AG04449 (cell line): ENCODE data around the gene RBFOX2.

ENCODE experiments used
- CTCF ChIA-PET: fragments of 350-600 bp; formaldehyde crosslinking; extraction: SDS; loops from one replicate; lab custom pipeline; 2021; ENCODE audit warnings: antibody characterized with exemption; lab: Yijun Ruan, JAX
- POLR2A ChIA-PET: fragments of 400-600, 350-600 bp; formaldehyde crosslinking; extraction: SDS; loops from one replicate; lab custom pipeline; 2020; ENCODE audit warnings: antibody characterized with exemption, inconsistent platforms; lab: Yijun Ruan, JAX
- DNase-seq: peaks from one replicate; pipeline ENCODE4 v3.0.0-alpha.2; 2010; ENCODE audit warnings: low read depth, low spot score
- H3K4me3 ChIP-seq: 2 replicates; pipeline ENCODE4 v1.5.1; 2011; ENCODE audit warnings: low read depth, mild to moderate bottlenecking, control low read depth, low read length
- CTCF ChIP-seq: IDR thresholded peaks from one replicate; pipeline ENCODE4 v1.5.1; 2011; ENCODE audit warnings: mild to moderate bottlenecking, moderate library complexity, low read length, control low read depth, inconsistent platforms; ENCODE audit not compliant: insufficient read depth; ENCODE audit errors: missing control alignments

Gene RBFOX2

GRCh38 chr22:35956850-35957249, 71.8 kb downstream of the RBFOX2 start:
- ChIA-PET CTCF (interaction anchor here (0.6 to 1.7 kb wide), 3 partner anchors 26 to 587 kb away, joined by 3 to 6 read pairs (median 3); no protein-coding TSS in a partner anchor), POLR2A (interaction anchor here (0.7 to 1.4 kb wide), 2 partner anchors 15 to 52 kb away, joined by 3 to 5 read pairs; no protein-coding TSS in a partner anchor)
- no peak for TF ChIP-seq CTCF
- DNase-seq: no peak
- no peak overlapping the region for H3K4me3 ChIP-seq

- ChIA-PET POLR2A (no interaction called here), CTCF (interaction anchor here (0.7 to 2.9 kb wide), 2 partner anchors 24 to 110 kb away, joined by 3 to 9 read pairs; no protein-coding TSS in a partner anchor)
- DNase-seq: no peak
- TF ChIP-seq CTCF: no peak
- H3K4me3 ChIP-seq: no peak overlapping the region
Measured at GRCh38 chr22:35955546-35955945, 73.1 kb downstream of the RBFOX2 start.

DNA sequence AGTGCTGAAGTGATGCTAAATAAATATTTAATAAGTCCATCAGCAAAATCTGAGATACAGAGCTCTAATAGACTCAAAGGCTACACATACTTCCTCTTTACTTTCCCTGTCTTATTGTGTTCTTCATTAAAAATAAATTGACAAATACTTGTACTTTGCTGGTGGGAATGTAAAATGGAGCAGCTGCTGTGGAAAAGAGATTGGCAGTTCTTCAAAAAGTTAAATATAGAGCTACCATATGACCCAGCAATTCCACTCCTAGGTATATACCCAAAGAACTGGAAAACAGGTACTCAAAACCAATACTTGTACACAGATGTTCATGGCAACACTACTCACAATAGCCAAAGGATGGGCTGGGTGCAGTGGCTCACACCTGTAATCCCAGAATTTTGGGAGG, 76.0 kb downstream of the RBFOX2 start:
- ChIA-PET POLR2A (no interaction called here), CTCF (interaction anchor here (1.6 to 3.6 kb wide), 4 partner anchors 8 to 113 kb away, joined by 6 to 22 read pairs (median 8); no protein-coding TSS in a partner anchor)
- no peak overlapping the region for H3K4me3 ChIP-seq
- DNase-seq: no peak
- no peak for TF ChIP-seq CTCF

GRCh38 chr22:35950262-35950661, 78.4 kb downstream of the RBFOX2 start:
- DNase-seq: no peak
- POLR2A ChIA-PET: no interaction called here
- TF ChIP-seq CTCF: no peak
- no peak overlapping the region for H3K4me3 ChIP-seq
- CTCF ChIA-PET: interaction anchor here (0.7 to 3.6 kb wide), 5 partner anchors 13 to 174 kb away, joined by 3 to 22 read pairs (median 4); no protein-coding TSS in a partner anchor

DNA sequence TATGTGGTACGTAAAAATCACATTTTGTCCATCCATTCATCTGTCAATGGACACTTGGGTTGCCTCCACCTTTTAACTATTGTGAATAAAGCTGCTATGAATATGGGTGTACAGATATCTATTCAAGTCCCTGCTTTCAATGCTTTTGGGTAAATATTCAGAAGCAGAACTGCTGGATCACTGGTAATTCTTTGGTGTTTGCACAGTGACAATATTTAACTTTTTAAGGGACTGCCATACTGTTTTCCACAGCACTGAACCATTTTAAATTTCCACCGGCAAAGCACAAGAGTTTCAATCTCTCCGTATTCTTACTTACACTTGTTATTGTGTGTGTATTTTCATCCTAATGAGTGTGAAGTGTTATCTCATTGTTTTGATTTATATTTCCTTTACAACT, 79.4 kb downstream of the RBFOX2 start:
- H3K4me3 ChIP-seq: no peak overlapping the region
- no peak for TF ChIP-seq CTCF
- no peak for DNase-seq
- ChIA-PET POLR2A (no interaction called here), CTCF (interaction anchor here (1.4 to 3.6 kb wide), 3 partner anchors 18 to 117 kb away, joined by 4 to 22 read pairs (median 5); no protein-coding TSS in a partner anchor)

- TF ChIP-seq CTCF: no peak
- no peak overlapping the region for H3K4me3 ChIP-seq
- ChIA-PET POLR2A (no interaction called here), CTCF (interaction anchor here (1.0 to 2.6 kb wide), 4 partner anchors 17 to 177 kb away, joined by 4 to 15 read pairs (median 5); no protein-coding TSS in a partner anchor)
- DNase-seq: no peak
Measured at GRCh38 chr22:35947794-35948425, 80.7 kb downstream of the RBFOX2 start.
